ENCODE measurements around the gene SUPT4H1. TPM values are rescaled to one million over a fixed set of nuclear protein-coding genes. Genes with fewer than 3 reads are reported as not detected.

The SUPT4H1 gene
- total RNA-seq, 1 donor from 2014 or later: 49.8 TPM

DNA sequence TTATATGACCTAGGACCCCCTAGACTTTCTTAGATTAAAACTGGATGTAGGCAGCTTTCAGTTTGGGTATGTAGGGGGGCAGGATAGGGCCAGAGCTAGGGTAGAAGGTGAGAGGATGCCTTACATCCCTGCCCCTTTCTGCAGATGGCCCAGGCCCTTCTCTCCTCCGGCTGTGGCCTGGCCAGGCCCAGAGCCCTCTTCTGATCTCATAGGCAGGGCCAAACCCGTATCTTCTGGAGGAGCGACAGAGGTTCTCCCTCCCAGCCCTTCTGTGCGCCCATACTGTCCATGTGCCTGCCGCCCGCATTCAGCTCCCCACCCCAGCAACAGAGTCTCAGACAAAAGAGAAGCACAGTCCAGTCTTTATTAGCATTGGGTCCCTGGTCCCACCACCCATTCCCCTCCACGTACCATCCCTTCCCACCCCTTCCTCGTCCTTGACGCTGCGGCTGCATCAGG, 21.4 kb downstream of the SUPT4H1 start:
- DNase-seq (ENCODE audit: low read depth in 2 of 2): no peak

- no peak for DNase-seq (ENCODE audit: low read depth in 2 of 2)
Observed at GRCh38 chr17:58329810-58330537, 22.0 kb downstream of the SUPT4H1 start.

GRCh38 chr17:58329035-58329809, 22.8 kb downstream of the SUPT4H1 start:
- no peak for DNase-seq (ENCODE audit: low read depth in 2 of 2)

DNA sequence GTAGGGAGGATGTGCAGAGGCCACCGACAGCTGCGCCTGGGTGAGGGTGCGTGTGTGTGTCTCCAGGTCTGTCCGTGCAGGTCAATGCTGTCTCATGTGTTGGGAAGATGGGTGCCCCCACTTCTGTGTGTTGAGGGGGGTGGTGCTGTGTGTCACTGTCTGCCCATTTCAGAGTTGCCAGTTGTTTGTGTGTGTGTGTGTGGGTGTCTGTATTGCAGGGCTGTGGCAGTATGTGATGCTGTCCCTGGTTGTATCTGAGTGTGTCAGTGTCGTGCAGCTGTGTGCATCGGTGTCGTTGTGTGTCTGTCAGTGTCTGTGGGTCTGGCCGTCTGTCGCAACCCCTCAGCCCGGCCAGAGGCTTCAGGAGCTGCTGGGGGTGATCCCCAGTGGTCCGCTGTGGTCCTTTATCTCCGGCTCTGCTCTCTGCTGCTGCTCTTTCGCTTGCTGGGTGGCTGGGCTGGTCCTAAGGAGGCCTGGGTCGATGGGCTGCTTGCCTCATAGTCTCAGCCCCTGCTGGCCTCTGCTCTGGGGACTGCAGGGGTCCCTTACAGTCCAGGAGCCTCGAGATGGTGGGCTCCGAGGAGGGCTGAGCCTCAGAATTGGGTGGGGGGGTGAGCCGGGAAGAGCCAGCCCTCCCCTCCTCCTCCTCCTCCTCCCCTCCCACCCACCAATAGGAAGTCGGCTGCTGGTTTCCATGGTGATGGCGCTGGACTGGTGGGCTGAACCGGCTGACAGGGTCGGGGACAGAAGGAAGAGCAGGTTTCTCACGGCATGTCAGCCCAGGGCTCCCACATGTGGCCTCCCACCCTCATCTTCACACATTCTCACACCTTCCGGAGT, 23.6 kb downstream of the SUPT4H1 start, which contains the start of gene TSPOAP1:
TSS of gene TSPOAP1 (minus strand) at position 601 of the 840 bp plus-strand sequence. CDS start 875 bp downstream, outside the sequence.
- DNase-seq (ENCODE audit: low read depth in 2 of 2): no peak

- no peak for DNase-seq (ENCODE audit: low read depth in 2 of 2)
Observed at GRCh38 chr17:58327363-58328194, 24.4 kb downstream of the SUPT4H1 start.

GRCh38 chr17:58326609-58327362, 25.2 kb downstream of the SUPT4H1 start:
- DNase-seq (ENCODE audit: low read depth in 2 of 2): no peak

DNA sequence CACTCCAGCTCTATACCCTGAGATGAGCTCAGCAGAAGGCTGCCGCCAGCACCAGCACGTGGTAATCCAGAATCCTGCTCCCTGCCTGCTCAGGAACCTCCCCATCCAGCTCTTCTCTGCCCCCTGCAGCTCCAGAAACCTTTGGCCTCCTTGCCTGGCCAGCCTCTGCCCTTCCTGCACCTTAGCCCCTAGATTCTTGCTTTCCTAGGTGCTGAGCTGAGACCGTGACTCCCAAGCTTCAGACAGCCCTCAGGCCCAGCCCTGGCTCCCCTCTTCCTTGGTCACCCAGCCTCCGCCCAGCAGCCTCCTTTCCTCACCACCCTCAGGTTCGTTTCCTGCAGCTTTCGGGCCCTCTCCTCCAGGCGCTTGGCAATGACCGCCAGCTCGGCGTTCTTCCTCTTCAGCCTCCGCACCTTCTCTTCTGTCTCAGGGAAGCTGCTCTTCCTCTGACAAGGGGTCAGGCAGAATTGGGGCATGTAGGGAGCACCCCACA, 26.0 kb downstream of the SUPT4H1 start:
- no peak for DNase-seq (ENCODE audit: low read depth in 2 of 2)

- DNase-seq (ENCODE audit: low read depth in 2 of 2): no peak
Observed at GRCh38 chr17:58325289-58325726, 26.7 kb downstream of the SUPT4H1 start.

GRCh38 chr17:58324409-58325288, 27.4 kb downstream of the SUPT4H1 start:
- no peak for DNase-seq (ENCODE audit: low read depth in 2 of 2)

DNA sequence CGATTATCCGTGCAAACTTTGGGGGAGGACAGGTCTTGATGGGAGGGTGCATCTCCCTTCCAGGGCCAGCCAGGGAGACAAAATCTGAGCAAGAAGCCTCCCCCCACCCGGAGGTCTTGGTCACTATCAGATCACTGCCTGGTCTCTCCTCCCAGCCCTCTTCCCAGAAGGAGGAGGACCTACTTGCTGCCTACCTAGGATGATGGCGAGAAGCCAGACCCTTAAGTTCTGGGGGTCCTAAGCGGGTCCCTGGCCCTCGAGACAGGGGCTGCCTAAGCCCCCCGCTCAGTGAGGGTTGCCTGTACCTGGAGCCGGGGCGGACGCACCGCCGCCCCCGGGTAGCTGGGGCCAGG, 28.0 kb downstream of the SUPT4H1 start:
- no peak for DNase-seq (ENCODE audit: low read depth in 2 of 2)

GRCh38 chr17:58323366-58324055, 28.5 kb downstream of the SUPT4H1 start:
- no peak for DNase-seq (ENCODE audit: low read depth in 2 of 2)

DNA sequence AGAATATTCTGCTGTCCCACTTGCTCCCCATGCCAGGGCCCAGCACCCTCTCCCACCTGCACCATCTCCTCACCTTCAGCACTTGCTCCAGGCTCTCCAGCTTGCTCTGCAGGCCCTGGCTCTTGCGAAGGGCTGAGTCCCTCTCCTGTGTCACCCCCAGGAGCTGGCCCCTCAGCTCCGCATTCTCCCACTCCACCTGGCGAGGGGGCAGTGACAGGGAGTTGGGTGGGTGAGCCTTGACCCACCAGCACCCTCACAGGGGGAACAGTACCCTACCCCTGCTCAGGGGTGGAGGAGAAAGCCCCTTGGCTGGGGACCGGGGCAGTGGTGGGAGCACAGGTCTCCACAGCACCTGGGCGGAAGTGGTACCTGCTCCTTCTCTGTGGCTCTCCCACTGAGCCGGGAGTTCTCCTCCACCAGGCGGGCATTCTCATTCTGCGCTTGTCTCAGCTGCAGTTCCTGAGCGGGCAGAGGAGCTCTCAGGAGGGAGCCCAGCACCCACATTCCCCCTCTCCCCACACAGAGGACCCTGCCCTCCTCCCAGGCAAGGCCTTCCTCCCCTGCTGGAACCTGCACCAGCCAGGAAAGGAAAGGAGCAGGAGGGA, 29.3 kb downstream of the SUPT4H1 start:
- DNase-seq (ENCODE audit: low read depth in 2 of 2): no peak

DNA sequence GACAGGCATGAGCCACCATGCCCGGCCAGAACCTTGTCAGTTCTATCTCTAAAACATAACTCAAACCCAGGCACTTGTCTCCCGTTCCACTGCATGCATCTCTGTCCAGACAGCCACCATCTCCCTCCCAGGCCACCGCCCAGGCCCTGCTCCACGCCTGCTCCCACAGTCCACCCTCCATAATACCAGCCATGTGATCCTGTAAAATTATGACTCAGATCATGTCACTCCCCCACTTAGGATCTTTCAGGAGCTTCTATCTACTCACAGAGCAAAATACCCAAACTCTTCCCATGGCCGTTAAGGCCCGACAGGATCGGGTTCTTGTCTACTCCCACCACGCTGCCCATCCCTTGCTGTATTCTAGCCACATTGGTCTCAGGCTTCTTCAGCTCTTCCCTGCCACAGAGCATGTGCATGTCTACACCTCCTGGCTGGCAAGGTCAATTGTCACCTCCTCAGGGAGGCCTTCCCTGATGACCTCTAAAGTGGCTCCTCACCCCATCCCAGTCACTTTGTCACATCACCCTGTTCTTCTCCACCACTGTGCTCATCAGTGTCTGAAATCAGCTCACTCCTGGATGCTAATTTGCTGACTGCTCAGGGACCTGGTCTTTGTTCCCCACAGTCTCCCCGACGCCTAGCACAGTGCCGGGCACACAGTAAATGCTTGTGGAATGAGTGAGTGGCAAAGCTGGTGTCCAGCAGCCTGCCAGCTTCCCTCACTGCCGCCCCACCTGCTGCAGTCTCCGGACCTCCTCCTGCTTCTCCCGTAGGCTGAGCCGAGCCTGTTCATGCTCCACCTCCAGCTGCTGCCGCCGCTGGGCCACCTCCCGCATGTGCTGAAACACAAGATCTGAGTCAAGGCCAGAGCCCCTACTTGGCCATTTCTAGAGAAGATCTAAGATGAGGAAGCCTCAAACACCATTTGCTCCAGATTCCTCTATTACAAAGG, 30.2 kb downstream of the SUPT4H1 start:
- DNase-seq (ENCODE audit: low read depth in 2 of 2): no peak

DNA sequence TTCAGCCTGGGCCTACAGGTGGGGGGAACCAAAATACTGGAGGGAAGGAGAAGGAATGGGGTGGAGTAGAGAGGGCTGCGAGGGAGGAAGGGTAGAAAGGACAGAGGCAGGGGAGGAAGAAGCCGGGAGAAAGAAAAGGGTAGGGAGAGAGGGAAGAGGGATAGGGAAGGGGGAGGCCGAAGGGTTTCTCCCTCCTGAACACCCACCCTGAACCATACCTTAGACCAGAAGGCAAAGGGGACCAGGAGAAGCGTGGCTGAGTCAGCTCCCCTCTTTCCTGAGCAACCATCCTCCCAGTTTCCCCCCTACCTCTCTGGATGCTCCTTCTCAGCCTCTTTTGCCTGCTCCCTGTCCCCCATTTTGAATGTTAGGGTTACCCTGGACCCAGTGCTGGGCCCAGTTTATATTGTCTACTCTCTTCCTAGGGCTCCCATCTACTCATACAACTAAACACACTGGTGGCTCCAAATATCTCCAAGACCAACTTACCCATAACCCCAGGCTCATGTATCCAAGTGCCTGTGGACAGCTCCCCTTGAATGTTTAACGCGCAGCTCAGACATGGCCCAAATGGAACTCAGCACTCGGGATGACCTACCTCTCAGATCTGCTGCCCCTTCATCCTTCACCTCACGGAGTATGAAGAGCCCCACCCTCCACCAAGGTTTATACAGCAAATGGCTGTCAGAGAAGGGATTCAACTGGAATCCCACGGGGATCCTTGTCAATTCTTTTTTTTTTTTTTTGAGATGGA, 31.3 kb downstream of the SUPT4H1 start:
- DNase-seq (ENCODE audit: low read depth in 2 of 2): no peak

DNA sequence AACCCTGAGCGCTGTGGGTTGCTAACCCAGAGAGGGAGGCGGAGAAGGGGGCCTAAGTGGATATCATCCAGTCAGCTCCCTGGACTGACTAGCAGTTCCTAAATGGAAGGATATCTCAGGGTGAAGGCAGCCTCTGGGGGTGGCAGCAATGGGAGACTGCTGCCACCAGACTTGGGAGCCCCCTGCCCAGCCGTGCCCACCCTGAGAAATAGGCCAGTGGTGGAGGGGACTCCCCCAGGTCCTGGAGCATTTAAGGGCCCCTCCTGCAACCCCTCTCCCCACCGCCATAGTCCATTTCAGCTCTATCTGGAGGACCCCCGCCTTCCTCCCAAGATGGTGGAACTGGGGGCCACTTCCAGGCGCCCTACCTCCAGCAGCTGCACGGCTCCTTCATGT, 31.8 kb downstream of the SUPT4H1 start:
- no peak for DNase-seq (ENCODE audit: low read depth in 2 of 2)

All from dermis microvascular lymphatic vessel endothelial cell (primary cell).